GM12801 (cell line): ENCODE data around the gene EHBP1L1.

Experiments
- CTCF ChIP-seq: IDR thresholded peaks from one replicate; pipeline ENCODE4 v1.5.1; 2011; ENCODE audit warnings: control low read depth; ENCODE audit not compliant: insufficient read length; ENCODE audit errors: extremely low read depth

Gene EHBP1L1

GRCh38 chr11:65569164-65569972 lies 6.5 kb upstream of the EHBP1L1 start:
- no peak for TF ChIP-seq CTCF

GRCh38 chr11:65569973-65570918 lies 5.6 kb upstream of the EHBP1L1 start, which contains the start of gene ZNRD2:
ZNRD2 (plus strand) TSS chr11:65570477; CDS start chr11:65570492, 15 bp downstream.
- TF ChIP-seq CTCF: no peak

GRCh38 chr11:65571420-65571819 lies 4.4 kb upstream of the EHBP1L1 start:
- TF ChIP-seq CTCF: no peak

GRCh38 chr11:65571940-65572339 lies 3.9 kb upstream of the EHBP1L1 start:
- TF ChIP-seq CTCF: no peak

- TF ChIP-seq CTCF: no peak
Measured at GRCh38 chr11:65572356-65573051, 3.3 kb upstream of the EHBP1L1 start, which contains the start of gene FAM89B. FAM89B (plus strand) TSS chr11:65572538; CDS start chr11:65572670, 132 bp downstream.

- TF ChIP-seq CTCF: no peak
Measured at GRCh38 chr11:65573391-65574079, 2.3 kb upstream of the EHBP1L1 start.
